ENCODE data around the gene COL6A2.
"Not testable (repeated sequence)": the region's sequence is repeated elsewhere in the genome, so short reads cannot be mapped to it uniquely, and the experiment has no call there.

COL6A2 gene

DNA sequence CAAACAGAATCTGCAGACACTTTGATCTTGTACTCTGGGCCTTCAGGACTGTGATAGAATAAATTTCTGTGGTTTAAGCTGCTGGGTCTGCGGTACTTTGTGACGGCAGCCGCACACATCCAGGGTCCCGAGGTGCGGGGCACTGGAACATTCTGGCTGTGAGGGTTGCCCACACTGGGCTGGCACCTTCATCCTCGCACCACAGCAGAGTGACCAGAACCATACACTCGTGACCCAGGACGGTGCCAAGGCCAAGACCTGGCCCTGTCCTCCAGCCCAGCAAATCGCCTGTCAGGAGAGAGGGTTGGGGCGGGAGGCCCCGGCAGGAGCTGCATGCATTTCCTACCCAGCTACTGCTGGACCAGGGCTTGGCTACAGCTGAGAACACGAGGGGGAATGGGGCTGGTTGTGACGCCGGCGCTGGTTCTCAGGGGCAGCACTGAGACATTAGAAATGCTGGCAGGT is 60.1 kb downstream of the COL6A2 start:
- DNase-seq = no peak

DNA sequence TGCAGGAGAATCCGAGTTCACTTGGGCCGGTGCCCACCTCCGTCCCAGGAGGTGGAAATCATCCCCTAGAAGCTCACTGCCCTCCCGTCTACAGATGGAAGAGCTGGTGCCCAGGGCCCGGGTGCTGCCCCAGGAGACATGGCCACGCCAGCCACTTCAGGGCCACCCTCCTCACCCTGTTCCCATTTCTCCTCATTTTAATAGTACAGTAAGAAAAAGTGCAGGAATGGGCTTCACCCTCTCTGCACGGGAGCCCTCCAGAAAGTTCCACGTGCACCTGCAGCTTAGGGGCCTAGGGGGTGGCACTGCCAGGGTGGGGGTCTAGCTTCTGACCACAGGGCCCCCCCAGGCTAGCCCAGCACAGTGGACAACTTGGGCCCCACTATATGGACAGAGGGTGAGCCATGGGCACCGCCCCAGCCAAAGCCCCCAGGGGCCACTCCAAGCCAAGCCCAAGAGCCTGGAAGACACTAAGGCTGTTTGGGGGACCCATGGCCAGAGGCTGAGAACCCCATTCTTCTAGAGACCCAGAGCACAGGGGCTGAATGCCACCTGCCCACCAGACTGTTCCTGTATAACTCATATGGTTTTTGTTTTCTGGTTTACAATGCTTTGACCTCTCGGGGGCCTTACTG is 60.9 kb downstream of the COL6A2 start:
- no peak for DNase-seq

DNA sequence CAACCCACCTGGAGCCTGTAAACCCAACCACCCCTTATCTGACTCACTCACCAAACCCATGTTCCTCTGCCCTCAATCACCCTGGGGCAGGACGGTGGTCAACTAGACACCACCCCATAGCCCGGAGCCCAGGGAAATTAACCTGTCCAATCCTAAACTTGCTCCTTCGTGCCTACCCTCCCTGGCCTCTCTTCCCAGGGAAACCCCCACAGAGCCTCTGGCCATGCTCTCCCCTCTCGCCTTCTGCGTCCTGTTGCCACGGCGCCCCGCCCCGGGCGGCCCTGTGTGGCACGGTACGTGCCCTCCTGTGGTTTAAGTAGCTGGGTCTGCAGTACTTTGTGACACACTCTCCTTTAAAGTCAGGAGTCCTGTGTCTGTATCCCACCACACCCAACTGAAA is 61.5 kb downstream of the COL6A2 start:
- no peak for DNase-seq

DNA sequence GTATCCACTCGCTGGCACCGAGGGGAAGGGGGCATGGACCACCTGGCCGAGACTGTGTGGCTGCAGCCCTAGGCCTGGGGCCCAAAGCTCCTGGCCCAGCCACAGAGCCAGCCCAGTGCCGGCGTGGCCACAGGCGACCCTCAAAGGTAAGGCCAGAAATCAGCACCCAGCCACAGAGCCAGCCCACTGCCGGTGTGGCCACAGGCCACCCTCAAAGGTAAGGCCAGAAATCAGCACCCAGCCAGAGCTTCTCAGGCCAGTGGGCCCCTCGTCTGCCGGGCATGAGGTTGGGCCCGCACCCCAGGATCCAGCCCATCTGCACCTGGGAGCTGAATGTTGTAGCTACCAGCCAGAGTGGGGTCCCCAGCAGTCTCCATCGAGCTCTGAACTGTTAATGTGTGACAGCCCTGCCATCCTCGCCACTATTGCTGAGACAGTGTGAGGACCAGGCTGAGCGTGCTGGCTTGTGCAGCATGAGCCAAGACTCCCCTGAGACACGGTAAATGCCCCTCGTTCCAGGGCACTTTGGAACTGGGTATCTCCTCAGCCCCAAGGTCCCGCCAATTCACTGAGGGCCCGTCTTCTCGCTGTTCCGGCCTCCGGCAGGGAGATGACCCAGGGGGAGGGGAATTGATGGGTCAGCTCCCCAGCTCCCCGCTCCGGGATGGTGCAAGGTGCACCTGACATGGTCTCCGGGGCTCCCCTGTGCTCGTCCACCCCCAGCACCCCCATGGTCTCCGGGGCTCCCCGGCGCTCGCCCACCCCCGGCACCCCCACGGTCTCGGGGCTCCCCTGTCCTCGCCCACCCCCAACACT is 62.1 kb downstream of the COL6A2 start:
- DNase-seq = no peak

DNA sequence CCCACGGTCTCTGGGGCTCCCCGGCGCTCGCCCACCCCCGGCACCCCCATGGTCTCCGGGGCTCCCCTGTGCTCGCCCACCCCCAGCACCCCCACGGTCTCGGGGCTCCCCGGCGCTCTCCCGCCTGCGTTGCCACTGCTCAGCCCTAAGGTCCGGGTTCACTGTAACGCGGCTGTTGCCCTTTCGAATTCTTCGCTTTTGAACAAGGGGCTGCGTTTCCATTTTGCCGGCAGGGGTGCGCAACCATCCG is 62.7 kb downstream of the COL6A2 start:
- DNase-seq = no peak

DNA sequence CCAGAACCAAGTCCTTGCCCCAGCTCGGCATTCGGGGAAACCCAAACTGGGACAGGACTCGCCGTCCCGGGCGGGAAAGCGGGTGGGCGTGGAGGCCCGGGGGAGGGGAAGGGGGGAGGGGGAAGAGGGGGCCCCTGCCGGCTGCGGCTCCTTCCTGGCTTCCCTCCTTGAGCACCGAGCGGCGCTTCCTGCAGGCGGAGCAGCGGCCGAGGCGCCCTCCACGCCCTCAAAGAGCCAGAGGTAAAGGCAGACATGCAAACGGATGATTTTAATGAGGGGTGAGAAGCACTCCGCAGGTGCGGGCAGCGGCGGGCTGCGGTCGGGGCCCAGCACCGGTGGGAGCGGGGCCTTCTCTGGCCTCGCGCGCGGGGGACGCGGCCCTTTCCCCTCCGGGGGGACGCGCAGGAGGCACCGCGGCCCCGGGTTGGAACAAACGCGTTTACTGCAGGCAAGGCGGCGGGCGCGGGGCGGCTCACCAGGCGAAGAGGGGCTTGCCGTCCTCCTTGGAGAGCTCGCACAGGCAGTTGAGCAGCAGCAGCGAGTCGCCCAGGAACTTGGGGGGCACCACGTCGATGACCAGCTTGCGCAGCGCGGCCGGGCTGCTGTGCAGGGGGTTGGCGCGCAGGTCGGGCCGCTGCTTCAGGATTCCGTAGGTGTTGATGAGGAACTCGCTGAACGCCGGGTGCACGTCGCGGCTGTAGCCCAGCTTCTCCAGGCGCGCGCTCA is 63.2 kb downstream of the COL6A2 start:
- no peak for DNase-seq

DNA sequence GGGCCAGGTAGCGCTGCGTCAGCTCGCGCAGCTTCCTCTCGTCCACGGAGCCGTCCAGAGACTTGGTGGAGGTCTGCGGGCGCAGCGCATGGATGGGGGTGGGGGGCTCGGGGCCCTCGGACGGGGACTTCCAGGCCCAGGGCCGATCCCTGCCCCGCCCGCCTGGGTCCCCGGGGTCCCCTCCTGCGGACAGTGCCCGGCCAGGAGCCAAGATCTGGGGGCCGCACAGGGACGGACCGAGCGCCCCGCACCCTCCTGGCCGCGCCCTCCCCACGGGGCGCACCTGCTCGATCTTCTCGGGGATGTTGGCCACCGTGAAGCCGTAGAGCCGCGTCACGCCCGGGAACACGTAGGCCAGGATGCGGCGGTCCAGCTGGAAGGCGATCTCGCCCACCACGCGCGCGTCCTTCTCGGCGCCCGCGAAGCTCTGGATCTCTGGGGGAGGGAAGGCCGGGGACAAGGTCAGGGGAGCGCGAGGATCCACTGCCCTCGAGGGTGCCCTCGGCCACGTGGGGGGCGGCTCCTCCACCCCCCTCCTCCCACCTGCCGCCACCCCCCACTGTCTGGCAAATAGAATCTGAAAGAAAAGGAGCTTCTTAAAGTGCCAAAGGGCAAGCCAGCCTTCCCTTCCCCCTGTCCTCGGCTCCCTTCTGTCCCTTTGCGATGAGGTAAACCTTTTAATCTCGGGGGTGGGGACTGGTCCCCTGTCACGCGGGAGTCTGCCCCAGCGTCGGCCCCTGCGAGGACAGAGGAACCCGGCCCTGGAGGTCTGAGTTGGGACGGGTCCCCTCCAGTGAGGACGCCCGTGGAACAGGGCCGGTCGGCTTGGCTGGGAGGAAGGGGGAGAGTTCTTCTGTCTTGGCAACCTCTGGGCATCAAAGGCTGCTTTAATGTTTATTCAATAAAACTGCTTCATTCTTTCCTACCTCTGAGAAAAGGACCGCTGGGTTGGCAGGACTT is 64.0 kb downstream of the COL6A2 start:
- DNase-seq = no peak

DNA sequence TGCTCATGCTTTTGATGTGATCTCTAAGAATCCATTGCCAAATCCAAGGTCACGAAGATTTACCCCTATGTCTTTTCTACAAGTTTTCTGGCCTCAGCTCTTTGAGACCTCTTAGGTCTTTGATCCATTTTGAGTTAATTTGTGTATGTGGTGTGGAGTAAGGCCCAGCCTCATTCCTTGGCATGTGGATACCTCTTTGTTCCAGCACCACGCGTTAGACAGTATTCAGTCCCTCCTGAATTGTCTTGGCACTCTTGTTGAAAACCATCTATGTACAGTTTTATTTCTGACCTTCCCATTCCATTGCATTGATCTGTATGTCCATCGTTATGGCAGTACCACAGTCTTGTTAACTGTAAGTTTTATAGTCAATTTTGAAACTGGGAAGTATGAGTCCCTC is 65.5 kb downstream of the COL6A2 start:
- DNase-seq = no peak

DNA sequence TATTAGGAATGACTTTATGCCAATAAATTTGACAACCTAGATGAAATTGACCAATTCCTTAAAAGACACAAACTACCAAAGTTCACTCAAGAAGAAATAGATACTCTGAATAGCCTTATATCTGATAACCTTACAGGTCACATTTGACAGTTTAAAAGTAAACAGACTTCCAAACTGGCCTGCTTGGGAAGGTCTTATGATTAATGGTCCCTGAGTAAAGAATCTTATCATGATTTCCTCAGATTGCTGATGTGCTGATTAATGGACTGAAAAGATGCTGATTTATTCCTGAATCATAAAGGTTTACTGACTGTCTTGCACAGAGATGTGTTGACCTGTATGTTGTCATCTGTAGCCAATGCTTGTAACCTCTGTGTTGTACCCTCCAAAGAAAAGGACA is 67.2 kb downstream of the COL6A2 start:
- DNase-seq = no peak

DNA sequence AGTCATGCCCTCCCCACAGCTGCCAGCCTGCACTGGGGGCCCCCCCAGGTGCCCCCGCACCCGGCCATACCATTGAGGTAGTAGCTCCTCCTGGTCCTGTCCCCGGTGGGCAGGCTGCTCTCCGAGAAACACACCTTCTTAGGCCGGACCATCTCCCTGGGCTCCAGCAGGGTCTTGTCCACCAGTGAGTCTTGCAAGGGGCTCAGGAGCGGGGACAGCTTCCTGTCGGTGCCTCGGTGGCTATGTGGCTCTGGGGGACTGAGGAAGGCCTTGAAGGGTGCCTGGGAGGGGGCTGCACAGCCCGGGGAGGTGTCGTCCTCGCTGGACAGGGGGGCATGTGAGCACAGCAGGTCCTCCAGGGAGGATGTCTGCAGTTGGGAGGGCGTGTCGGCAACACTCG is 70.3 kb downstream of the COL6A2 start:
- DNase-seq = no peak

DNA sequence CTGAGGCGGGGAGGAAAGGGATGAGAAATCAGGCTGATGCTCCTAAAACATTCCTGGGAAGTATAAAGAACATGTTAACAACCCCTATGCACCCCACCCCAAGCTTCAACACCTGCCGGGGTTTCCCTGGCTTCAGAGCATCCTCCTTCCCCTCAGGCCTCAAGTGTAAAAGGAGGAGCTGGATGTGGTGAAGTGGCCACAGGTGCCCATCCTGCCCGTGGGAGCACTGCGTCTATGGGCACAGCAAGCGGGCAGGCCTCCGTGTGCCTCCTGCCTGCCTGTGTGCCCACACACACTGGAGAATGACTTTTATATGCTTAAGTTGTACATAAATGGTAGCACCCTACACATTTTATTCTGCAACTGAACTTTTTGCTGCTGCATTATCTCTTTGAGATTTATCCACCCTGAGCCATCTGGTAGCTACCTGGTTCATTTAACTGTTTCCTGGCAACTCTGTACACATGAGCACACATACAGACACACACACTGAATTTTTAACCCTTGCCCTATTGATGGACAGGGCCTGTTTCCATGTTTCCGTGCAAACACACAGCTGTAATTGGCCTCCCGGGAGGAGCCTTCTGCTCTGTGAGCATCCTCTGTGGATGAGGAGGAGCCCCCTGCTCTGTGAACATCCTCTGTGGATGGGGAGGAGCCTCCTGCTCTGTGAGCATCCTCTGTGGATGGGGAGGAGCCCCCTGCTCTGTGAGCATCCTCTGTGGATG is 70.9 kb downstream of the COL6A2 start:
- no peak for DNase-seq

DNA sequence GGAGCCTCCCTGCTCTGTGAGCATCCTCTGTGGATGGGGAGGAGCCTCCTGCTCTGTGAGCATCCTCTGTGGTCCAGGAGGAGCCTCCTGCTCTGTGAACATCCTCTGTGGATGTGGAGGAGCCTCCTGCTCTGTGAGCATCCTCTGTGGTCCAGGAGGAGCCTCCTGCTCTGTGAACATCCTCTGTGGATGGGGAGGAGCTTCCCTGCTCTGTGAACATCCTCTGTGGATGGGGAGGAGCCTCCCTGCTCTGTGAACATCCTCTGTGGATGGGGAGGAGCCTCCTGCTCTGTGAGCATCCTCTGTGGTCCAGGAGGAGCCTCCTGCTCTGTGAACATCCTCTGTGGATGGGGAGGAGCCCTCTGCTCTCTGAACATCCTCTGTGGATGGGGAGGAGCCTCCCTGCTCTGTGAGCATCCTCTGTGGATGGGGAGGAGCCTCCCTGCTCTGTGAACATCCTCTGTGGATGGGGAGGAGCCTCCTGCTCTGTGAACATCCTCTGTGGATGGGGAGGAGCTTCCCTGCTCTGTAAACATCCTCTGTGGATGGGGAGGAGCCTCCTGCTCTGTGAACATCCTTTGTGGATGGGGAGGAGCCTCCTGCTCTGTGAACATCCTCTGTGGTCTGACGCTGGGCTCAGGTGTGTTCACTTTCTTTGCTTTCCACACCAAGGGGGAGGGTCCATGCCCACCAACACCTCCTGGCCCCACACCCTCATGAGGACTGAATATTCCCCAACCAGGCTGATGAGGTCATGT is 72.7 kb downstream of the COL6A2 start:
- not testable (repeated sequence) for DNase-seq

DNA sequence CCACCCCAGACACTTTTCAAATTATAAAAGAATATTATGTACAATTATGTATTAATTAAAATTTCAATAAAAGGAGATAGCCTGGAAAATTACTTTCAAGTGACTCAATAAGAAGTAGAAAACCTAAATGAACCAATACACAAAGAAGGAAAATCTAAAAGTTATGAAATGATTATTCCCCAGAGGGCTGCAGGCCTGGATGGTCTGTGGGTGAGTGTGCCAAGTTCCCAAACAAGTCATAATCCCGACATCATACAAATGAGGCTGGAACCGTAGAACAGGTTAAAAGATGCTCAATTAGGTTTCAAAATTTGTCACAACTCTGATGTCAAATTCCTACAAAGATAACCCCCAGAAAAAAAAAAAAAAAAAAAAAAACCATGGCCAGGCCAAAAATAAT is 73.7 kb downstream of the COL6A2 start:
- no peak for DNase-seq

DNA sequence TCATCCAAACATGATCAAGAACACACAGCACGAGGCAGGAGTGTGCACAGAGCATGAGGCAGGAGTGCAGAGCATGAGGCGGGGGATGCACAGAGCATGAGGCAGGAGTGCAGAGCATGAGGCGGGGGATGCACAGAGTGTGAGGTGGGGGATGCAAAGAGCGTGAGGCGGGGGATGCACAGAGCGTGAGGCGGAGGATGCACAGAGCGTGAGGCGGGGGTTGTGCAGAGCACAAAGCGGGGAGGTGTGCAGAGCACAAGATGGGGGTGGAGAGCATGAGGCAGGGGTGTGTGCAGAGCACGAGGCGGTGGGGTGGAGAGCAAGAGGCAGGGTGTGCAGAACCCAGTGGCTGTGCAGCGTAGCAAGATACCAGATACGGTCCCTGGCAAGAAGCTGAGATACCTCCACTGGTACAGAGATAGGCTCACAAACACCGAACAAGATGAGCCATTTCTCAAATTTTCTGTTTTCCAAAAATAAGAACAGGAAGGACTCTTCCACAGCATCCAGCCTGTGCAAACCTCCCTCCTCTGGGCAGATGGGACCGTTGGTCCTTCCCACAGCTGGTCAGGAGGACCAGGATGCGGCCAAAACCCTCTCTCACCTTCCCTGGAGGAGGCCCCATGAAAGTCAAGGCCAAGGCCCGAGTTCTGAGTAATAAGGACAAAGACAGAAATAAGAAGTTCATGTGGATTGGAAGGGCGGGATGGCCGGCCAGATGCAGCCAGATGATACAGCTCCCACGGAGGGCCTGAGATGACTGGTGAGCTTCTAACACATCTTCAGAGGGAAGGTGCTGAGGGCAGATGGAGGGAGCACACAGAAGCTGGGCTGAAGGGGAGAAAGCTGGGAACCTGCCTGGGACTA is 74.3 kb downstream of the COL6A2 start:
- DNase-seq = no peak

DNA sequence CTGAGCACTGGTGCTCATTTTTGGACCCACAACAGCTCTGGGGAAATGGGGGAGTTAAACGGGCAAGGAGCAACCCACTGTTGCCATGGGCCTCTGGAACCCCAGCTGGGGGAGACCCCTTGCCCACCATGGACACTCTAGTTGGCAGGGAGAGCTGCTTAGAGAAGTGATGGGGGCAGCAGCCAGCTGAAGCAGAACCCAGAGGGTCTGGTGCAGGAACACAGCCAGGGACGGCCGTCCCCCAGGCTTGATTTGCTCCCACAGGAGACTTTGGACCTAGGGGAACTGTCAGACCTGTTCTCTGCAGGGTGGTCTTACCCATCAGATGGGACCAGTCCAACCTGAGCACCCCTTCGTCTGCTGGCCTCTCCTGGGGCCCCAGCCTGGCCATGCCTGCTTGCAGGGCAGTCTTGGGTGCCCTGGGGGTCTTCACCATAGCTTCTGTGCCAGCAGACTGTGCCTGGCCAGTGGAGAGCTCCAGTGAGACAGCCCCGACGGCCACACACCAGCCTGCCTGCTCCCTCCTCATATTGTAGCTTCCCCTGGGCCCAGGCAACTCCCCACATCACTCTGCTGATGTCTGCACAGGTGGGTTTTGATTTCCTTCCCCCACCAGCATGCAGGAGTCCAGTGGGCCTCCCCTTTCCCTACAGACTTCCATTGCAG is 75.1 kb downstream of the COL6A2 start:
- no peak for DNase-seq

DNA sequence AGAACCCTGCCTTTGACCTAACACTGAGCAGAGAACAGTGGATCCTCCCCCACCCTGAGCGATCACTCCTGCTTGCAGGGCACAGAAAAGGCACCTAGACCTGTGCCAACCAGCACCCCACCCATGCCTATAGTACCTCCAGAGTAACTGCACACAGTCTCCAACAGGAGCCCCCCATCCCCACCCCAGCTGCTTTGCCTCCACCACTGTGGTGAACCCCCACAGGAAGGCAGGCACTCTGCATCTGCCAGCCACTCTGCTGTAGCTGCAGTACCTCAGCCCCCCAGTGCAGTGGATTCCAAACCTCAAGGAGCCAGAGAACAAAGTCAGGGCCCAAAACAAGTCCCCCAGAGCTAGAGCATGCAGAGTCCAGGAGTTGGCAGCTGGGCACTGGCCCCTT is 75.7 kb downstream of the COL6A2 start:
- DNase-seq = no peak

DNA sequence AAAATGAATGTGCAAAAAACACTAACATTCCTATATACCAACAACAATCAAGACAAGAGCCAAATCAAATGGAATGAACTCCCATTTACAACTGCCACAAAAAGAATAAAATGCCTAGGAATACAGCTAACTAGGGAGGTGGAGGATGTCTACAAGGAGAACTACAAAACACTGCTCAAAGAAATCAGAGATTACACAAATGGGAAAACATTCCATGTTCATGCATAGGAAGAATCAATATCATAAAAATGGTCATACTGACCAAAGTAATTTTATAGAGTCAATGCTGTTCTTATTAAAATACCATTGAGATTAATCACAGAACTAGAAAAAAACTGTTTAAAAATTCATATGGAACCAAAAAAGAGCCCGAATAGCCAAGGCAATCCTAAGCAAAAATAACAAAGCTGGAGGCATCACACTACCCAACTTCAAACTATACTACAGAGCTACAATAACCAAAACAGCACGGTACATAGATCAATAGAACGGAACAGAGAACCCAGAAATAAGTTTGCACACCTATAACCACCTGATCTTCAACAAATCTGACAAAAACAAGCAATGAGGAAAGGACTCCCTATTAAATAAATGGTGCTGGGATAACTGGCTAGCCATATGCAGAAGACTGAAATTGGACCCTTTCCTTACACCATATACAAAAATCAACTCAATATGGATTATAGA is 78.7 kb downstream of the COL6A2 start:
- not testable (repeated sequence) for DNase-seq

DNA sequence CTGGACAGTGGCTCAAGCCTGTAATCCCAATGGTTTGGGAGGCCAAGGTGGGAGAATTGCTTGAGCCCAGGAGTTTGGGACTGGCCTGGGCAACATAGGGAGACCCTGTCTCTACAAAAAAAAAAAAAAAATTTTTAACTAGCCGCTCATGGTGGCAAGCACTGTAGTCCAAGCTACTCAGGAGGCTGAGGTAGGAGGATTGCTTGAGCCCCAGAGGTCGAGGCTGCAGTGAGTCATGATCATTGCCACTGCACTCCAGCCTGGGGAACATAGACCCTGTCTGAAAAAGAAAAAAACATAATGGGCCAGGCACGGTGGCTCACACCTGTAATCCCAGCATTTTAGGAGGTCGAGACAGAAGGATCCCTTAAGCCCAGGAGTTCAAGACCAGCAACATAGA is 81.0 kb downstream of the COL6A2 start:
- DNase-seq = no peak

All from activated CD4-positive, alpha-beta T cell treated with anti-CD3 and anti-CD28 coated beads, Interleukin-2, amount 50 U/mL, for 4 hours (primary cell).